H9 (cell line): ENCODE data around the gene CEBPG. TPM values are rescaled to one million over a fixed set of nuclear protein-coding genes. Genes with fewer than 3 reads are reported as not detected.
A peak's percentile ranks its signal among the peaks of the same experiment; 100 is the strongest.

Experiments
- DNase-seq: peaks from one replicate; pipeline ENCODE4 v3.0.0-alpha.2; 2017
- H2AFZ ChIP-seq: one replicate; pipeline ENCODE4 v1.6.1; 2013; ENCODE audit warnings: mild to moderate bottlenecking, low read length, control low read depth, moderate library complexity
- H2AK5ac ChIP-seq: 2 replicates; pipeline ENCODE4 v1.6.1; 2013; ENCODE audit warnings: low read length, control low read depth, mixed read lengths; ENCODE audit not compliant: insufficient read length
- H2BK120ac ChIP-seq: one replicate; pipeline ENCODE4 v1.6.1; 2013; ENCODE audit warnings: low read depth, mild to moderate bottlenecking, low read length, control low read depth, inconsistent platforms; ENCODE audit not compliant: poor library complexity, severe bottlenecking
- H2BK12ac ChIP-seq: 2 replicates; pipeline ENCODE4 v1.6.1; 2013; ENCODE audit warnings: low read length, control low read depth, mixed read lengths, low read depth; ENCODE audit not compliant: insufficient read length
- H2BK15ac ChIP-seq: 2 replicates; pipeline ENCODE4 v1.6.1; 2013; ENCODE audit warnings: low read depth, low read length, control low read depth
- H2BK20ac ChIP-seq: one replicate; pipeline ENCODE4 v1.6.1; 2013; ENCODE audit warnings: low read depth, mild to moderate bottlenecking, low read length, control low read depth, inconsistent platforms; ENCODE audit not compliant: poor library complexity, severe bottlenecking
- H2BK5ac ChIP-seq: 2 replicates; pipeline ENCODE4 v1.6.1; 2013; ENCODE audit warnings: low read length, control low read depth, mixed read lengths; ENCODE audit not compliant: insufficient read length
- H3K14ac ChIP-seq: 2 replicates; pipeline ENCODE4 v1.6.1; 2013; ENCODE audit warnings: low read length, control low read depth; ENCODE audit not compliant: insufficient read depth
- H3K18ac ChIP-seq: 2 replicates; pipeline ENCODE4 v1.6.1; 2013; ENCODE audit warnings: low read depth, mild to moderate bottlenecking, mixed read lengths, low read length, control low read depth; ENCODE audit not compliant: insufficient read length
- H3K23ac ChIP-seq: 2 replicates; pipeline ENCODE4 v1.6.1; 2013; ENCODE audit warnings: low read length, control low read depth, mixed read lengths, low read depth; ENCODE audit not compliant: insufficient read length
- H3K23me2 ChIP-seq: 2 replicates; pipeline ENCODE4 v1.6.1; 2013; ENCODE audit warnings: low read depth, mild to moderate bottlenecking, mixed read lengths, low read length, control low read depth; ENCODE audit not compliant: insufficient read length, poor library complexity, severe bottlenecking
- H3K27ac ChIP-seq: 2 replicates; pipeline ENCODE4 v1.5.1; 2013; ENCODE audit warnings: low read length, control low read depth, mixed read lengths, low read depth; ENCODE audit not compliant: insufficient read length
- H3K27me3 ChIP-seq: 2 replicates; pipeline ENCODE4 v1.6.1; 2013; ENCODE audit warnings: low read length, control low read depth, inconsistent platforms; ENCODE audit not compliant: insufficient read depth
- H3K4ac ChIP-seq: 2 replicates; pipeline ENCODE4 v1.6.1; 2013; ENCODE audit warnings: low read depth, mild to moderate bottlenecking, control low read depth, inconsistent platforms, low read length, moderate library complexity
- H3K4me1 ChIP-seq: 2 replicates; pipeline ENCODE4 v1.6.1; 2013; ENCODE audit warnings: low read length, control low read depth, inconsistent platforms; ENCODE audit not compliant: insufficient read depth
- H3K4me2 ChIP-seq: 2 replicates; pipeline ENCODE4 v1.6.1; 2013; ENCODE audit warnings: low read length, control low read depth, mixed read lengths; ENCODE audit not compliant: insufficient read length, insufficient read depth
- H3K56ac ChIP-seq: 2 replicates; pipeline ENCODE4 v1.6.1; 2013; ENCODE audit warnings: low read depth, mild to moderate bottlenecking, mixed read lengths, low read length, control low read depth; ENCODE audit not compliant: insufficient read length
- H3K79me1 ChIP-seq: 2 replicates; pipeline ENCODE4 v1.6.1; 2013; ENCODE audit warnings: low read depth, mild to moderate bottlenecking, moderate library complexity, low read length, control low read depth, inconsistent platforms; ENCODE audit not compliant: insufficient read depth, poor library complexity, severe bottlenecking
- H3K79me2 ChIP-seq: 2 replicates; pipeline ENCODE4 v1.6.1; 2013; ENCODE audit warnings: low read length, control low read depth, inconsistent platforms; ENCODE audit not compliant: insufficient read depth
- H3K9ac ChIP-seq: 2 replicates; pipeline ENCODE4 v1.6.1; 2013; ENCODE audit warnings: low read length, control low read depth, mixed read lengths; ENCODE audit not compliant: insufficient read length; ENCODE audit errors: extremely low read depth
- H3K9me3 ChIP-seq: one replicate; pipeline ENCODE4 v1.6.1; 2013; ENCODE audit warnings: low read depth, low read length, inconsistent platforms; ENCODE audit not compliant: control insufficient read depth
- H3T11ph ChIP-seq: one replicate; pipeline ENCODE4 v1.6.1; 2013; ENCODE audit warnings: mild to moderate bottlenecking, low read length, control low read depth, inconsistent platforms
- H4K20me1 ChIP-seq: one replicate; pipeline ENCODE4 v1.6.1; 2013; ENCODE audit not compliant: control insufficient read depth, insufficient read length, insufficient read depth
- H4K5ac ChIP-seq: 2 replicates; pipeline ENCODE4 v1.6.1; 2013; ENCODE audit warnings: low read depth, mild to moderate bottlenecking, mixed read lengths, low read length, control low read depth; ENCODE audit not compliant: insufficient read length
- H4K8ac ChIP-seq: replicated peaks from 2 replicates; pipeline ENCODE4 v1.6.1; 2013; ENCODE audit warnings: low read length, control low read depth, mixed read lengths, low read depth; ENCODE audit not compliant: insufficient read length
- H4K91ac ChIP-seq: 2 replicates; pipeline ENCODE4 v1.6.1; 2013; ENCODE audit warnings: low read depth, mild to moderate bottlenecking, moderate library complexity, mixed read lengths, low read length, control low read depth; ENCODE audit not compliant: insufficient read length
- H3K27ac Mint-ChIP-seq, 3 experiments: 2 replicates in 2 of 3; 3 replicates in 1 of 3; pipeline ENCODE4 v1.8.0; 2020 to 2021; ENCODE audit warnings: mixed read lengths in 3 of 3, mild to moderate bottlenecking in 1 of 3, moderate library complexity in 1 of 3
- H3K27me3 Mint-ChIP-seq: 2 replicates; pipeline ENCODE4 v1.8.0; 2021; ENCODE audit warnings: low read depth, mild to moderate bottlenecking, moderate library complexity, mixed read lengths
- H3K36me3 Mint-ChIP-seq, 3 experiments: 2 replicates in 2 of 3; 3 replicates in 1 of 3; pipeline ENCODE4 v1.8.0; 2020 to 2021; ENCODE audit warnings: low read depth in 3 of 3, mixed read lengths in 3 of 3; ENCODE audit not compliant: insufficient read depth in 1 of 3
- H3K4me1 Mint-ChIP-seq, 2 experiments: 2 replicates each; pipeline ENCODE4 v1.8.0; 2020; ENCODE audit warnings: mixed read lengths in 2 of 2
- H3K4me3 Mint-ChIP-seq, 2 experiments: 2 replicates in 1 of 2; 3 replicates in 1 of 2; pipeline ENCODE4 v1.8.0; 2020 to 2021; ENCODE audit warnings: mild to moderate bottlenecking in 2 of 2, mixed read lengths in 2 of 2, moderate library complexity in 1 of 2
- H3K9me3 Mint-ChIP-seq, 2 experiments: 2 replicates in 1 of 2; 3 replicates in 1 of 2; pipeline ENCODE4 v1.8.0; 2020; ENCODE audit warnings: mild to moderate bottlenecking in 2 of 2, mixed read lengths in 2 of 2, moderate library complexity in 1 of 2
- WGBS: extraction: QIAGEN DNeasy Blood & Tissue Kit; methylation state at CpG from one replicate; pipeline ENCODE4 v1.1.7; 2013; ENCODE audit warnings: missing lambda C conversion rate, low lambda C conversion rate, mixed read lengths; ENCODE audit not compliant: insufficient read length; ENCODE audit errors: extremely low coverage; 5-methylcytosine and 5-hydroxymethylcytosine counted together
- total RNA-seq: library from RNA; stranded (reverse); gene quantifications from 2 replicates; pipeline ENCODE4 v1.2.1, GENCODE V29; 2021
- TF ChIP-seq, protein P1 (sequence below): fragments of 200-600 bp; sonication (generic); conservative IDR thresholded peaks from 3 replicates; pipeline ENCODE4 v1.8.0; 2021; ENCODE audit warnings: antibody characterized with exemption, mild to moderate bottlenecking

CEBPG gene
- total RNA-seq, 1 experiment from 2014 or later, result 33.7 TPM

DNA sequence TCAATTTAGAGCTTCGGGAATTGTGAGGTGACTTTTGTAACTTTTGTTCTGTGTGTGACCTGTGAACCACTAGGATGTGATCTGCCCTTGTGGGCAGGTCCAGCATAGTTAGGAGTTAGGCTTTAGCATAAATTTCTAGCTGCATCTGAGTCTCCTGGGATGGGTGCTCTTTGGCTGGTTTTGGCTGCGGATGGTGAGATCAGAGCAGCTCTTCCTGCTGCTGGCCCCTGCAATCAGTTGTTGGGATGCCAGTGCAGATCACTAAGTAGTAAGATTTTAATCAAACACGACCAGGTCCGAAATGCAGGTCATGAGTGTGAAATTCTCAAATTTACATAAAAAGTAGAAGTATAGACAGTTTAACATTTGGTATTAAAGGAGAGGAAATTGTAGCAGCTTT, 8.5 kb downstream of the CEBPG start:
- no peaks in the 10 kb centered on the region for H3K27me3 ChIP-seq
- peaks cover 2% of the 10 kb centered on the region; the same call in 1 of the 2 replicates for H3K4me1 ChIP-seq
- no peak overlapping the region for H2BK20ac ChIP-seq
- H2AK5ac ChIP-seq, result no peak overlapping the region
- peaks cover 7 to 19% (median 9%) of the 10 kb centered on the region in 3 experiments; a peak in 6 of 7 replicates for H3K36me3 Mint-ChIP-seq
- no peak overlapping the region for H3K18ac ChIP-seq
- H3K23ac ChIP-seq, result no peak overlapping the region
- WGBS, result no CpG with 5 or more reads among the region's 4 CpGs
- no peak overlapping the region for H4K8ac ChIP-seq
- no peaks in the 10 kb centered on the region for H3K27me3 Mint-ChIP-seq
- no peak overlapping the region for H2BK15ac ChIP-seq
- no peak overlapping the region for H2BK12ac ChIP-seq
- H3K27ac ChIP-seq, result no peak overlapping the region
- peaks cover 13% of the 10 kb centered on the region; the same call in 1 of the 2 replicates for H3K79me2 ChIP-seq
- H3K9ac ChIP-seq, result no peak overlapping the region
- H4K5ac ChIP-seq, result no peak overlapping the region
- no peak overlapping the region for H3K4me2 ChIP-seq
- TF ChIP-seq, protein P1, sequence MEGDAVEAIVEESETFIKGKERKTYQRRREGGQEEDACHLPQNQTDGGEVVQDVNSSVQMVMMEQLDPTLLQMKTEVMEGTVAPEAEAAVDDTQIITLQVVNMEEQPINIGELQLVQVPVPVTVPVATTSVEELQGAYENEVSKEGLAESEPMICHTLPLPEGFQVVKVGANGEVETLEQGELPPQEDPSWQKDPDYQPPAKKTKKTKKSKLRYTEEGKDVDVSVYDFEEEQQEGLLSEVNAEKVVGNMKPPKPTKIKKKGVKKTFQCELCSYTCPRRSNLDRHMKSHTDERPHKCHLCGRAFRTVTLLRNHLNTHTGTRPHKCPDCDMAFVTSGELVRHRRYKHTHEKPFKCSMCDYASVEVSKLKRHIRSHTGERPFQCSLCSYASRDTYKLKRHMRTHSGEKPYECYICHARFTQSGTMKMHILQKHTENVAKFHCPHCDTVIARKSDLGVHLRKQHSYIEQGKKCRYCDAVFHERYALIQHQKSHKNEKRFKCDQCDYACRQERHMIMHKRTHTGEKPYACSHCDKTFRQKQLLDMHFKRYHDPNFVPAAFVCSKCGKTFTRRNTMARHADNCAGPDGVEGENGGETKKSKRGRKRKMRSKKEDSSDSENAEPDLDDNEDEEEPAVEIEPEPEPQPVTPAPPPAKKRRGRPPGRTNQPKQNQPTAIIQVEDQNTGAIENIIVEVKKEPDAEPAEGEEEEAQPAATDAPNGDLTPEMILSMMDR, result no peak
- H3K4ac ChIP-seq, result no peak overlapping the region
- no peak for DNase-seq
- H2BK5ac ChIP-seq, result no peak overlapping the region
- H3T11ph ChIP-seq, result no peak overlapping the region
- H3K9me3 Mint-ChIP-seq, result no peaks in the 10 kb centered on the region
- no peak overlapping the region for H2BK120ac ChIP-seq
- no peak overlapping the region for H4K91ac ChIP-seq
- no peak overlapping the region for H3K56ac ChIP-seq
- no peak overlapping the region for H3K14ac ChIP-seq
- H3K23me2 ChIP-seq, result no peaks in the 10 kb centered on the region
- H3K4me1 Mint-ChIP-seq, result peaks cover 37% of the 10 kb centered on the region in 2 experiments
- H2AFZ ChIP-seq, result no peak overlapping the region
- H3K79me1 ChIP-seq, result peaks cover 6% of the 10 kb centered on the region
- H3K4me3 Mint-ChIP-seq, result no peak overlapping the region
- H3K27ac Mint-ChIP-seq, result peak overlapping the region in 2 of 3 experiments; percentile 15 to 17; a peak in 3 of 7 replicates
- no peaks in the 10 kb centered on the region for H3K9me3 ChIP-seq
- H4K20me1 ChIP-seq, result peaks cover 2% of the 10 kb centered on the region
